Type B pancreatic cell (in vitro differentiated cells): ENCODE measurements around the gene CNST. TPM values are rescaled to one million over a fixed set of nuclear protein-coding genes. Genes with fewer than 3 reads are reported as not detected.

ENCODE experiments used
- DNase-seq: peaks from one replicate; pipeline ENCODE4 v3.0.0; 2021; ENCODE audit warnings: mixed read lengths; ENCODE audit not compliant: unreplicated experiment; ENCODE audit errors: extremely low spot score
- H3K27ac Mint-ChIP-seq: 2 replicates; pipeline ENCODE4 v1.8.0; 2021; ENCODE audit warnings: mild to moderate bottlenecking, mixed read lengths
- H3K27me3 Mint-ChIP-seq: 2 replicates; pipeline ENCODE4 v1.8.0; 2021; ENCODE audit warnings: mixed read lengths
- H3K36me3 Mint-ChIP-seq: 2 replicates; pipeline ENCODE4 v1.8.0; 2021; ENCODE audit warnings: mixed read lengths
- H3K4me1 Mint-ChIP-seq: one replicate; pipeline ENCODE4 v1.8.0; 2021; ENCODE audit warnings: mixed read lengths; ENCODE audit not compliant: unreplicated experiment
- H3K4me3 Mint-ChIP-seq: 2 replicates; pipeline ENCODE4 v1.8.0; 2021; ENCODE audit warnings: mild to moderate bottlenecking, mixed read lengths
- H3K9me3 Mint-ChIP-seq: 2 replicates; pipeline ENCODE4 v1.8.0; 2021; ENCODE audit warnings: mixed read lengths
- CTCF ChIP-seq: fragments of 200-600 bp; sonication (generic); conservative IDR thresholded peaks from 2 replicates; pipeline ENCODE4 v1.5.0; 2021; ENCODE audit warnings: antibody characterized with exemption, mild to moderate bottlenecking
- total RNA-seq: library from RNA; stranded (reverse); gene quantifications from 2 replicates; pipeline ENCODE4 v1.2.1, GENCODE V29; 2021; ENCODE audit warnings: low replicate concordance

The CNST gene
- total RNA-seq, 1 donor from 2014 or later = 17.9 TPM

DNA sequence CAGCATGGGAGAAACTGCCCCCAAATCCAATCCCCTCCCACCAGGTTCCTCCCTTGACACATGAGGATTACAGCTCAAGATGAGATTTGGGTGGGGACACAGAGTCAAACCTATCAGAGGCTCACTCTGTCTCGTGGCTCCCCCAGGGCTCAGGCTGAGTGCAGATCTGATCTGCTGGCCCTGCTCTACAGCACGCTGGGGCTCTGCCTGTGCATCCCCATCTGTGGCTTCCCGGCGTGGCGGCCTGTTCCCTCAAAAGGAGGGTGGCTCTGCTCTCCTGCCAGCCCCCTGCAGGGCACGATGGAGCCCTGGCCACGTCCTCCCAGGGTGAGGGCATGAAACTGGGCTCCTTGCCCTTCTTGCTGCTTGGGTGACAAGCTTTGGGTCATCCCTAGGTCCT, 39.3 kb upstream of the CNST start:
- Mint-ChIP-seq H3K4me3 (no peak overlapping the region), H3K27ac (no peak overlapping the region), H3K4me1 (no peaks in the 10 kb centered on the region), H3K9me3 (no peaks in the 10 kb centered on the region), H3K36me3 (no peaks in the 10 kb centered on the region), H3K27me3 (peaks cover 5% of the 10 kb centered on the region)
- no peak for TF ChIP-seq CTCF
- DNase-seq = no peak

GRCh38 chr1:246527402-246528088, 38.7 kb upstream of the CNST start:
- Mint-ChIP-seq H3K27me3 (peaks cover 5% of the 10 kb centered on the region), H3K27ac (no peak overlapping the region), H3K36me3 (no peaks in the 10 kb centered on the region), H3K4me3 (no peak overlapping the region), H3K9me3 (no peaks in the 10 kb centered on the region), H3K4me1 (no peaks in the 10 kb centered on the region)
- no peak for DNase-seq
- TF ChIP-seq CTCF = no peak

DNA sequence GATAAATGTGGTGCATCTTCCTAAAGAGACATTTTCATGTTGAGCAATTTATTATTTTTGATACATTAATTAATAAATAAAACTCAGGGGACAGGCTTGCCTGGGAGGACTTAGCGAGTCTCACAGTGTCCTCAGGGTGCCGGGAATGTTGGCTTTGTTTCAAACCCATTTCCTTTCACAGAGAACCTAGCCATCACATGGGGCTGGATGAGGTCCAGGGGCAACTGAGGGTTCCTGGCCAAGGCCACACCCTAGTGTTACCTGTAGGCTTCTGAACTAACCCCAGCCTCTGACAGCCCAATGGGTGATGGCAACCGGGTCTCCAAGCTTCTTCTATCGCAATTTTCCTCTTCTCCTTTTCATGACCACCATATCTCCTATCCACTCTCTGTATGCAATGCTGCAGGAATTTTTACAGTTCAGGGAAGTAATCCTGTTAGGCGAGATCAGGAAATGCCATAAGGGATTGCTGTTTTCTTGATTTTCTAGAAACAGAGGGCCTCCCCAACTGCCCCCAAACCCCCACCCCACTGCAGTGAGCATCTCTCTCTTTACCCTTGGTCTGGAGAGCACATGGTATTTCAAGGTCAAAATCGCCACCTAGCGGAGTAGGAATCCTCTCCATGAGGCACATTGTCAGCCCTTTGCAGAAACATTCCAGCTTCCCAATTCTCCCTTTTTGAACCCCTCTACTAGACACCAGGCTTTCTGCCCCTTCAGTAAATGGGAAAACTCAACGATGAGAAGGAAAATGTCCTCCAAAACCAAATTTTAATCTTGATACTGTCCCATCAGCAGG, 37.1 kb upstream of the CNST start:
- no peaks in the 10 kb centered on the region for H3K4me1 Mint-ChIP-seq
- TF ChIP-seq CTCF = no peak
- DNase-seq = no peak
- no peaks in the 10 kb centered on the region for H3K36me3 Mint-ChIP-seq
- no peak overlapping the region for H3K4me3 Mint-ChIP-seq
- H3K9me3 Mint-ChIP-seq = no peaks in the 10 kb centered on the region
- peaks cover 5% of the 10 kb centered on the region for H3K27me3 Mint-ChIP-seq
- no peak overlapping the region for H3K27ac Mint-ChIP-seq

GRCh38 chr1:246530482-246530881, 35.8 kb upstream of the CNST start:
- Mint-ChIP-seq H3K36me3 (no peaks in the 10 kb centered on the region), H3K4me3 (no peak overlapping the region), H3K4me1 (no peaks in the 10 kb centered on the region), H3K9me3 (no peaks in the 10 kb centered on the region), H3K27ac (no peak overlapping the region), H3K27me3 (peaks cover 5% of the 10 kb centered on the region)
- TF ChIP-seq CTCF = no peak
- DNase-seq = no peak

GRCh38 chr1:246532519-246532918, 33.7 kb upstream of the CNST start:
- Mint-ChIP-seq H3K27ac (no peak overlapping the region), H3K36me3 (no peaks in the 10 kb centered on the region), H3K9me3 (no peaks in the 10 kb centered on the region)

More at GRCh38 chr1:246532519-246532918, 33.7 kb upstream of the CNST start:
- no peak overlapping the region for H3K4me3 Mint-ChIP-seq
- peaks cover 5% of the 10 kb centered on the region for H3K27me3 Mint-ChIP-seq
- H3K4me1 Mint-ChIP-seq = no peaks in the 10 kb centered on the region
- no peak for DNase-seq
- TF ChIP-seq CTCF = no peak
